Measurements from ENCODE around the gene INTS6. TPM values are rescaled to one million over a fixed set of nuclear protein-coding genes. Genes with fewer than 3 reads are reported as not detected.

Gene INTS6
- total RNA-seq = 10 to 100 TPM; 30.8 to 60.1 (median 45.5) TPM

- peak; percentile 99 for DNase-seq (ENCODE audit: low spot score in 2 of 2)
- TF ChIP-seq EP300 (IDR thresholded peaks at IDR 0.05) (peak; percentile 68 to 100), POLR2A (IDR thresholded peaks at IDR 0.05) (peak; percentile 98 to 99), CTCF (IDR thresholded peaks at IDR 0.05) (no peak)
- Histone ChIP-seq H3K27me3 (no peaks in the 10 kb centered on the region), H3K9me3 (no peaks in the 10 kb centered on the region), H3K27ac (peak within 1 kb of the TSS; percentile 99 to 100 (median 99)), H3K36me3 (peaks cover 0 to 30% (median 0%) of the 10 kb centered on the region in 3 donors), H3K4me1 (peaks cover 0 to 50% (median 20%) of the 10 kb centered on the region in 4 donors), H3K4me3 (peak within 1 kb of the TSS; percentile 77 to 97 (median 92))
- WGBS, 2 donors = 0 to 1% methylated on average over 32 to 54 of the region's 69 CpGs
These were observed at the start of gene INTS6 for GRCh38 chr13:51452361-51453206. Gene INTS6, minus strand, starts transcription at chr13:51453036. Its CDS starts 511 bp downstream, at chr13:51452525.

GRCh38 chr13:51502153-51502651 is 49.4 kb upstream of the INTS6 start:
- Histone ChIP-seq H3K36me3 (no peaks in the 10 kb centered on the region), H3K4me1 (no peaks in the 10 kb centered on the region), H3K27me3 (no peaks in the 10 kb centered on the region), H3K9me3 (no peaks in the 10 kb centered on the region), H3K27ac (no peak overlapping the region), H3K4me3 (no peak overlapping the region)
- no peak for DNase-seq (ENCODE audit: low spot score in 2 of 2)
- TF ChIP-seq CTCF (IDR thresholded peaks at IDR 0.05) (no peak), EP300 (IDR thresholded peaks at IDR 0.05) (no peak), POLR2A (IDR thresholded peaks at IDR 0.05) (no peak)

- no peaks in the 10 kb centered on the region for H3K36me3 ChIP-seq
- no peaks in the 10 kb centered on the region for H3K9me3 ChIP-seq
- no peaks in the 10 kb centered on the region for H3K4me1 ChIP-seq
- no peak overlapping the region for H3K27ac ChIP-seq
- no peak overlapping the region for H3K4me3 ChIP-seq
- no peak for DNase-seq (ENCODE audit: low spot score in 2 of 2)
- H3K27me3 ChIP-seq = no peaks in the 10 kb centered on the region
- TF ChIP-seq EP300 (IDR thresholded peaks at IDR 0.05) (no peak), CTCF (IDR thresholded peaks at IDR 0.05) (no peak), POLR2A (IDR thresholded peaks at IDR 0.05) (no peak)
- WGBS, 2 donors = 78 to 80% methylated on average over 1 of the region's 1 CpG
These were observed 48.8 kb upstream of the INTS6 start for GRCh38 chr13:51501592-51502152.

- H3K4me3 ChIP-seq = no peak overlapping the region
- H3K27me3 ChIP-seq = no peaks in the 10 kb centered on the region
- no peaks in the 10 kb centered on the region for H3K4me1 ChIP-seq
- no peak for TF ChIP-seq POLR2A (IDR thresholded peaks at IDR 0.05)
- TF ChIP-seq CTCF (IDR thresholded peaks at IDR 0.05) = no peak
- no peak for TF ChIP-seq EP300 (IDR thresholded peaks at IDR 0.05)
- H3K27ac ChIP-seq = no peak overlapping the region
- no peak for DNase-seq (ENCODE audit: low spot score in 2 of 2)
- H3K36me3 ChIP-seq = no peaks in the 10 kb centered on the region
- WGBS, 2 donors = 64 to 71% methylated on average over 4 of the region's 4 CpGs
- no peaks in the 10 kb centered on the region for H3K9me3 ChIP-seq
These were observed 48.3 kb upstream of the INTS6 start for GRCh38 chr13:51501096-51501495.

GRCh38 chr13:51500687-51501086 is 47.9 kb upstream of the INTS6 start:
- no peaks in the 10 kb centered on the region for H3K4me1 ChIP-seq
- no peak overlapping the region for H3K4me3 ChIP-seq
- no peak overlapping the region for H3K27ac ChIP-seq
- H3K27me3 ChIP-seq = no peaks in the 10 kb centered on the region
- no peak for DNase-seq (ENCODE audit: low spot score in 2 of 2)
- no peaks in the 10 kb centered on the region for H3K9me3 ChIP-seq
- no peaks in the 10 kb centered on the region for H3K36me3 ChIP-seq
- TF ChIP-seq EP300 (IDR thresholded peaks at IDR 0.05) (no peak), POLR2A (IDR thresholded peaks at IDR 0.05) (no peak), CTCF (IDR thresholded peaks at IDR 0.05) (no peak)
- 47% methylated on average over 2 of the region's 2 CpGs for WGBS, 2 donors
